GM18507 (cell line): ENCODE data around the gene TMUB1.

Experiments
- DNase-seq: peaks from one replicate; pipeline ENCODE4 v3.0.0; 2011; ENCODE audit warnings: low read depth; ENCODE audit not compliant: insufficient read length; ENCODE audit errors: extremely low spot score
- FAIRE-seq: peaks from 2 replicates; lab custom pipeline; 2011; peaks lifted over from hg19 to GRCh38; lab: Jason Lieb, UNC

TMUB1 gene

GRCh38 chr7:151122276-151122675 is 39.0 kb upstream of the TMUB1 start:
- DNase-seq (no peak), FAIRE-seq (no peak)

- DNase-seq (no peak), FAIRE-seq (no peak)
Measured at GRCh38 chr7:151121380-151122170, 38.3 kb upstream of the TMUB1 start.

- DNase-seq (no peak), FAIRE-seq (no peak)
Measured at GRCh38 chr7:151120896-151121295, 37.6 kb upstream of the TMUB1 start.

- DNase-seq (no peak), FAIRE-seq (no peak)
Measured at GRCh38 chr7:151119902-151120301, 36.6 kb upstream of the TMUB1 start.

GRCh38 chr7:151119055-151119415 is 35.7 kb upstream of the TMUB1 start:
- FAIRE-seq (no peak), DNase-seq (no peak)

- DNase-seq = no peak
- FAIRE-seq = no peak
Measured at GRCh38 chr7:151118108-151119054, 35.1 kb upstream of the TMUB1 start.

- FAIRE-seq (no peak), DNase-seq (no peak)
Measured at GRCh38 chr7:151117565-151117964, 34.3 kb upstream of the TMUB1 start.

- no peak for FAIRE-seq
- no peak for DNase-seq
Measured at GRCh38 chr7:151116603-151117440, 33.5 kb upstream of the TMUB1 start.

GRCh38 chr7:151115836-151116418 is 32.6 kb upstream of the TMUB1 start:
- FAIRE-seq (no peak), DNase-seq (no peak)

GRCh38 chr7:151115121-151115835 is 32.0 kb upstream of the TMUB1 start:
- no peak for FAIRE-seq
- DNase-seq = no peak

GRCh38 chr7:151114151-151115090 is 31.1 kb upstream of the TMUB1 start:
- FAIRE-seq (no peak), DNase-seq (no peak)

- DNase-seq = no peak
- no peak for FAIRE-seq
Measured at GRCh38 chr7:151113344-151114150, 30.3 kb upstream of the TMUB1 start.

GRCh38 chr7:151110941-151111645 is 27.8 kb upstream of the TMUB1 start:
- DNase-seq (peak; percentile 82), FAIRE-seq (peak; percentile 84)

GRCh38 chr7:151110236-151110940 is 27.1 kb upstream of the TMUB1 start:
- DNase-seq = no peak
- no peak for FAIRE-seq

- DNase-seq = no peak
Measured at GRCh38 chr7:151109094-151110048, 26.1 kb upstream of the TMUB1 start.

More at GRCh38 chr7:151109094-151110048, 26.1 kb upstream of the TMUB1 start:
- no peak for FAIRE-seq
